ENCODE measurements around the gene BIRC2.

BIRC2 gene

GRCh38 chr11:102414559-102414958, 67.5 kb downstream of the BIRC2 start:
- TF ChIP-seq CTCF (IDR thresholded peaks at IDR 0.05; ENCODE audit: extremely low read depth, insufficient read depth, missing control alignments) = no peak
- no peak for DNase-seq (ENCODE audit: low spot score)
- in situ Hi-C loops (cut with MboI; ENCODE audit: low pct_unique_long_range_greater_than_20kb, low sequenced_read_pairs, unreplicated experiment) = no loop called here

- no peak for DNase-seq (ENCODE audit: low spot score)
- no peak for TF ChIP-seq CTCF (IDR thresholded peaks at IDR 0.05; ENCODE audit: extremely low read depth, insufficient read depth, missing control alignments)
- in situ Hi-C loops (cut with MboI; ENCODE audit: low pct_unique_long_range_greater_than_20kb, low sequenced_read_pairs, unreplicated experiment) = no loop called here
These were observed 68.4 kb downstream of the BIRC2 start for GRCh38 chr11:102415304-102415916.

- in situ Hi-C loops (cut with MboI; ENCODE audit: low pct_unique_long_range_greater_than_20kb, low sequenced_read_pairs, unreplicated experiment) = no loop called here
- DNase-seq (ENCODE audit: low spot score) = no peak
- TF ChIP-seq CTCF (IDR thresholded peaks at IDR 0.05; ENCODE audit: extremely low read depth, insufficient read depth, missing control alignments) = no peak
These were observed 70.0 kb downstream of the BIRC2 start for GRCh38 chr11:102416976-102417375.

GRCh38 chr11:102419181-102419580, 72.2 kb downstream of the BIRC2 start:
- in situ Hi-C loops (cut with MboI; ENCODE audit: low pct_unique_long_range_greater_than_20kb, low sequenced_read_pairs, unreplicated experiment) = no loop called here
- no peak for DNase-seq (ENCODE audit: low spot score)
- TF ChIP-seq CTCF (IDR thresholded peaks at IDR 0.05; ENCODE audit: extremely low read depth, insufficient read depth, missing control alignments) = no peak

GRCh38 chr11:102420547-102420946, 73.5 kb downstream of the BIRC2 start:
- DNase-seq (ENCODE audit: low spot score) = no peak
- TF ChIP-seq CTCF (IDR thresholded peaks at IDR 0.05; ENCODE audit: extremely low read depth, insufficient read depth, missing control alignments) = no peak

GRCh38 chr11:102421261-102421660, 74.2 kb downstream of the BIRC2 start:
- no peak for DNase-seq (ENCODE audit: low spot score)
- no peak for TF ChIP-seq CTCF (IDR thresholded peaks at IDR 0.05; ENCODE audit: extremely low read depth, insufficient read depth, missing control alignments)
- in situ Hi-C loops (cut with MboI; ENCODE audit: low pct_unique_long_range_greater_than_20kb, low sequenced_read_pairs, unreplicated experiment) = no loop called here

More at GRCh38 chr11:102420547-102420946, 73.5 kb downstream of the BIRC2 start:
- in situ Hi-C loops (cut with MboI; ENCODE audit: low pct_unique_long_range_greater_than_20kb, low sequenced_read_pairs, unreplicated experiment) = no loop called here
